ENCODE measurements around the gene CHMP6. TPM values are rescaled to one million over a fixed set of nuclear protein-coding genes. Genes with fewer than 3 reads are reported as not detected.

CHMP6 gene
- total and polyA plus RNA-seq, 7 donors: 15.7 to 40.4 (median 28.2) TPM

- peak; percentile 62 for DNase-seq
- WGBS, 2 donors: 93 to 94% methylated on average over 48 of the region's 48 CpGs
- Histone ChIP-seq H3K36me3 (peaks cover 4 to 53% (median 9%) of the 10 kb centered on the region in 4 donors), H3K27ac (peak overlapping the region; percentile 1 to 67 (median 60)), H3K4me1 (peaks cover 0 to 32% (median 22%) of the 10 kb centered on the region in 4 donors), H3K9me3 (no peaks in the 10 kb centered on the region), H3K27me3 (no peaks in the 10 kb centered on the region), H3K4me3 (peak overlapping the region in 1 of 4 donors; percentile 4)
- intact Hi-C loops (cut with DNase I): no loop called here
- TF ChIP-seq POLR2AphosphoS5 (IDR thresholded peaks at IDR 0.05) (no peak), CTCF (IDR thresholded peaks at IDR 0.05) (no peak), POLR2A (IDR thresholded peaks at IDR 0.05) (no peak), EP300 (IDR thresholded peaks at IDR 0.05) (no peak)
These were observed 43.3 kb upstream of the CHMP6 start for GRCh38 chr17:80948019-80948975.

GRCh38 chr17:80948976-80949450 is 42.6 kb upstream of the CHMP6 start:
- intact Hi-C loops (cut with DNase I): no loop called here
- Histone ChIP-seq H3K4me3 (peak overlapping the region in 1 of 4 donors; percentile 4), H3K4me1 (peaks cover 0 to 25% (median 15%) of the 10 kb centered on the region in 4 donors), H3K36me3 (peaks cover 4 to 53% (median 9%) of the 10 kb centered on the region in 4 donors), H3K27me3 (no peaks in the 10 kb centered on the region), H3K27ac (peak overlapping the region; percentile 1 to 67 (median 60)), H3K9me3 (no peaks in the 10 kb centered on the region)
- WGBS, 2 donors: 91% methylated on average over 16 of the region's 16 CpGs
- DNase-seq: peak; percentile 59
- TF ChIP-seq POLR2A (IDR thresholded peaks at IDR 0.05) (no peak), POLR2AphosphoS5 (IDR thresholded peaks at IDR 0.05) (no peak), CTCF (IDR thresholded peaks at IDR 0.05) (no peak), EP300 (IDR thresholded peaks at IDR 0.05) (no peak)

GRCh38 chr17:80949451-80950421 is 41.9 kb upstream of the CHMP6 start:
- peak; percentile 62 for DNase-seq
- TF ChIP-seq EP300 (IDR thresholded peaks at IDR 0.05) (no peak), CTCF (IDR thresholded peaks at IDR 0.05) (peak in 2 of 4 experiments; percentile 13 to 15)
- Histone ChIP-seq H3K9me3 (no peaks in the 10 kb centered on the region), H3K4me3 (no peak overlapping the region), H3K4me1 (peaks cover 0 to 20% (median 12%) of the 10 kb centered on the region in 4 donors), H3K27ac (peak overlapping the region; percentile 1 to 67 (median 60)), H3K27me3 (no peaks in the 10 kb centered on the region), H3K36me3 (peaks cover 4 to 53% (median 9%) of the 10 kb centered on the region in 4 donors)
- 94% methylated on average over 44 of the region's 44 CpGs for WGBS, 2 donors
- intact Hi-C loops (cut with DNase I): no loop called here

GRCh38 chr17:80950466-80951120 is 41.0 kb upstream of the CHMP6 start:
- TF ChIP-seq CTCF (IDR thresholded peaks at IDR 0.05): no peak
- TF ChIP-seq POLR2AphosphoS5 (IDR thresholded peaks at IDR 0.05): no peak
- no peak for TF ChIP-seq EP300 (IDR thresholded peaks at IDR 0.05)
- no peak for TF ChIP-seq POLR2A (IDR thresholded peaks at IDR 0.05)
- Histone ChIP-seq H3K4me1 (peaks cover 0 to 20% (median 12%) of the 10 kb centered on the region in 4 donors), H3K27ac (peak overlapping the region in 1 of 4 donors; percentile 9), H3K27me3 (no peaks in the 10 kb centered on the region), H3K36me3 (peaks cover 4 to 52% (median 9%) of the 10 kb centered on the region in 4 donors), H3K9me3 (no peaks in the 10 kb centered on the region), H3K4me3 (no peak overlapping the region)
- intact Hi-C loops (cut with DNase I): no loop called here
- DNase-seq: no peak
- 95% methylated on average over 17 of the region's 17 CpGs for WGBS, 2 donors
